B cell (primary cell): ENCODE measurements around the gene RAB10.

Experiments
- EZH2 ChIP-seq: IDR thresholded peaks from 2 replicates; pipeline ENCODE4 v1.6.1; 2012; ENCODE audit warnings: borderline replicate concordance, low read depth, mild to moderate bottlenecking, moderate library complexity, low read length; ENCODE audit not compliant: insufficient read depth, poor library complexity, severe bottlenecking
- TF ChIP-seq, protein P1 (sequence below): fragments of 200-600 bp; IDR thresholded peaks from one replicate; pipeline ENCODE4 v1.8.0; 2022; ENCODE audit warnings: antibody characterized with exemption, mild to moderate bottlenecking

DNA sequence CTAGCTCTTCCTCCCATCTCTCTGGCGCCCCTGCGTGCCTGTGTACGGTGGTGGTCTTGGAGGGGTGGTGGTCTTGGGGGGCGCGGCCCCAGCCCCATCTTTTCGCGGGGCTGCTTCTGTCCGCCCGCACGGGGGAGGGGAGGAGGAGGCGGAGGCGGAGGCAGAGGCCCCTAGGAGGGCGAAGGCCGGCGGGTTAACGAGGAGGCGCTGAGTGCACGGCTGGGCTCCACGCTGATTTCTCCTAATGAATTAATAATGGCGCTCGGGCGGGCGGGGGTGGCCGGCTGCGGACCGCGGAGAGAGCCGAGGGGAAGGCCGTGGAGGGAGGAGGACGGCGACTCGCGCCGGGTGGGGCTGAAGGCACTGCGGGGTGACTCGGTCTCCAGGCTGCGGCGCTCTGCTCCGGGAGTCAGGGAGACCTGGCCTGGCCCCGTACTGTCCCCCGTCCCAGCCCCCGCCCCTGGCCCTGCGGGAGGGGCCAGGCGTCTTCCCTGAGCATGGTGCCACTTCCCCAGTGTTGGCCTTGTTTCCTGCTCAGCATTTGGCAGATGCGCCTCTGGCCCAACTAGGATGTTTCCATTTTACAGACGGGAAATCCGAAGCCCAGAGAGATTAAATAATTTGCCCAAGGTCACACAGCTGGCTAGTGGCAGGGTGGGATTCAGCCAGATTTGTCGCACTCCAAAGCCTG, 145.0 kb downstream of the RAB10 start:
- TF ChIP-seq, protein P1, sequence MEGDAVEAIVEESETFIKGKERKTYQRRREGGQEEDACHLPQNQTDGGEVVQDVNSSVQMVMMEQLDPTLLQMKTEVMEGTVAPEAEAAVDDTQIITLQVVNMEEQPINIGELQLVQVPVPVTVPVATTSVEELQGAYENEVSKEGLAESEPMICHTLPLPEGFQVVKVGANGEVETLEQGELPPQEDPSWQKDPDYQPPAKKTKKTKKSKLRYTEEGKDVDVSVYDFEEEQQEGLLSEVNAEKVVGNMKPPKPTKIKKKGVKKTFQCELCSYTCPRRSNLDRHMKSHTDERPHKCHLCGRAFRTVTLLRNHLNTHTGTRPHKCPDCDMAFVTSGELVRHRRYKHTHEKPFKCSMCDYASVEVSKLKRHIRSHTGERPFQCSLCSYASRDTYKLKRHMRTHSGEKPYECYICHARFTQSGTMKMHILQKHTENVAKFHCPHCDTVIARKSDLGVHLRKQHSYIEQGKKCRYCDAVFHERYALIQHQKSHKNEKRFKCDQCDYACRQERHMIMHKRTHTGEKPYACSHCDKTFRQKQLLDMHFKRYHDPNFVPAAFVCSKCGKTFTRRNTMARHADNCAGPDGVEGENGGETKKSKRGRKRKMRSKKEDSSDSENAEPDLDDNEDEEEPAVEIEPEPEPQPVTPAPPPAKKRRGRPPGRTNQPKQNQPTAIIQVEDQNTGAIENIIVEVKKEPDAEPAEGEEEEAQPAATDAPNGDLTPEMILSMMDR: no peak
- no peak for TF ChIP-seq EZH2
